Measurements from ENCODE around the gene TRMT10B. TPM values are rescaled to one million over a fixed set of nuclear protein-coding genes. Genes with fewer than 3 reads are reported as not detected.

TRMT10B gene
- total RNA-seq, 2 donors from 2014 or later, result 10.7 to 14.9 TPM

GRCh38 chr9:37775216-37775919 lies 21.8 kb downstream of the TRMT10B start:
- peak; percentile 20 for ATAC-seq (ENCODE audit: insufficient number of reproducible peaks, low FRiP score, low read depth)
- Histone ChIP-seq H3K27ac (no peak overlapping the region), H3K27me3 (replicated peaks; ENCODE audit: insufficient read depth) (no peaks in the 10 kb centered on the region), H3K4me1 (ENCODE audit: control insufficient read depth in 1 of 2, low read depth in 2 of 2) (no peaks in the 10 kb centered on the region), H3K9me3 (no peaks in the 10 kb centered on the region), H3K4me3 (no peak overlapping the region), H3K36me3 (peaks cover 38% of the 10 kb centered on the region)
- TF ChIP-seq CTCF (IDR thresholded peaks at IDR 0.05), result no peak
- no peak for DNase-seq (ENCODE audit: low spot score)

DNA sequence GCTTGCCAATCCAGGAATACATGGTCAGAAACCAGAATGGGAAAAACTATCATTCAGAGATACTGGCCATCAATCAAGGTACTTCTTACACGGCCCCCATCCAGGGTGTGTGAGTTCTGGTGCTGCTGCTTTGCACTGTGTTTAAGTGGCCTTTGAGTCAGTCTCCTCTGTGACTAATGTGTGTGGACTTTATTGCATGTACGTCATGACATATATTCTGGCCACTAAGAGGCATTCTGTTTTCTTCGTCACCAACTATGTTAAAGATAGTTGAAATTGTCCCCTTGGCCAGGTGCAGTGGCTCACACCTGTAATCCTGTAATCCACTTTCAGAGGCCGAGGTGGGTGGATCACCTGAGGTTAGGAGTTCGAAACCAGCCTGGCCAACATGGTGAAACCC lies 22.7 kb downstream of the TRMT10B start:
- DNase-seq (ENCODE audit: low spot score), result no peak
- no peak overlapping the region for H3K27ac ChIP-seq
- TF ChIP-seq CTCF (IDR thresholded peaks at IDR 0.05), result no peak
- H3K27me3 ChIP-seq (replicated peaks; ENCODE audit: insufficient read depth), result no peaks in the 10 kb centered on the region
- H3K4me3 ChIP-seq, result no peak overlapping the region
- no peak for ATAC-seq (ENCODE audit: insufficient number of reproducible peaks, low FRiP score, low read depth)
- peaks cover 46% of the 10 kb centered on the region for H3K36me3 ChIP-seq
- H3K9me3 ChIP-seq, result no peaks in the 10 kb centered on the region
- no peaks in the 10 kb centered on the region for H3K4me1 ChIP-seq (ENCODE audit: control insufficient read depth in 1 of 2, low read depth in 2 of 2)

- DNase-seq (ENCODE audit: low spot score), result no peak
- Histone ChIP-seq H3K9me3 (no peaks in the 10 kb centered on the region), H3K27me3 (replicated peaks; ENCODE audit: insufficient read depth) (no peaks in the 10 kb centered on the region), H3K4me1 (ENCODE audit: control insufficient read depth in 1 of 2, low read depth in 2 of 2) (peaks cover 0 to 5% of the 10 kb centered on the region in 2 donors), H3K27ac (no peak overlapping the region), H3K4me3 (no peak overlapping the region), H3K36me3 (peaks cover 48% of the 10 kb centered on the region)
- no peak for ATAC-seq (ENCODE audit: insufficient number of reproducible peaks, low FRiP score, low read depth)
- TF ChIP-seq CTCF (IDR thresholded peaks at IDR 0.05), result no peak
These were observed 24.9 kb downstream of the TRMT10B start for GRCh38 chr9:37778534-37778933.

DNA sequence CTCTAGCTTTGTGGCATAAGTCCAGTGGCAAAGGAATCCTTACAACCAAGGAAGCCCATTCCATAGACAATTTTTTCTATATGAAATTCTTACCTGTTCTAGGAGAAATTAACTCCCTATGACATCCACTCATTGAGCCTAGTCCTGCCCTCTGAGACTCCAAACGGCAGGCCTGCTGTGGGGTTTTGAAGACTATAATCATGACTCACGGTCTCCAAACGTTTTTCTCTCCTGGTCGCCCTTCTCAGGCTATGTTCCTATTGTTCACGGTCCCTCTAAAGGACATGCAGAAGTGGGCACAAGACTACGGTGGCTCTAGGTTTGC lies 30.6 kb downstream of the TRMT10B start:
- peak overlapping the region; percentile 96 for H3K4me3 ChIP-seq
- H3K27me3 ChIP-seq (replicated peaks; ENCODE audit: insufficient read depth), result no peaks in the 10 kb centered on the region
- peaks cover 4 to 19% of the 10 kb centered on the region in 2 donors for H3K4me1 ChIP-seq (ENCODE audit: control insufficient read depth in 1 of 2, low read depth in 2 of 2)
- no peak for DNase-seq (ENCODE audit: low spot score)
- H3K36me3 ChIP-seq, result peaks cover 24% of the 10 kb centered on the region
- peak overlapping the region; percentile 77 to 86 for H3K27ac ChIP-seq
- no peak for ATAC-seq (ENCODE audit: insufficient number of reproducible peaks, low FRiP score, low read depth)
- H3K9me3 ChIP-seq, result no peaks in the 10 kb centered on the region
- TF ChIP-seq CTCF (IDR thresholded peaks at IDR 0.05), result no peak

DNA sequence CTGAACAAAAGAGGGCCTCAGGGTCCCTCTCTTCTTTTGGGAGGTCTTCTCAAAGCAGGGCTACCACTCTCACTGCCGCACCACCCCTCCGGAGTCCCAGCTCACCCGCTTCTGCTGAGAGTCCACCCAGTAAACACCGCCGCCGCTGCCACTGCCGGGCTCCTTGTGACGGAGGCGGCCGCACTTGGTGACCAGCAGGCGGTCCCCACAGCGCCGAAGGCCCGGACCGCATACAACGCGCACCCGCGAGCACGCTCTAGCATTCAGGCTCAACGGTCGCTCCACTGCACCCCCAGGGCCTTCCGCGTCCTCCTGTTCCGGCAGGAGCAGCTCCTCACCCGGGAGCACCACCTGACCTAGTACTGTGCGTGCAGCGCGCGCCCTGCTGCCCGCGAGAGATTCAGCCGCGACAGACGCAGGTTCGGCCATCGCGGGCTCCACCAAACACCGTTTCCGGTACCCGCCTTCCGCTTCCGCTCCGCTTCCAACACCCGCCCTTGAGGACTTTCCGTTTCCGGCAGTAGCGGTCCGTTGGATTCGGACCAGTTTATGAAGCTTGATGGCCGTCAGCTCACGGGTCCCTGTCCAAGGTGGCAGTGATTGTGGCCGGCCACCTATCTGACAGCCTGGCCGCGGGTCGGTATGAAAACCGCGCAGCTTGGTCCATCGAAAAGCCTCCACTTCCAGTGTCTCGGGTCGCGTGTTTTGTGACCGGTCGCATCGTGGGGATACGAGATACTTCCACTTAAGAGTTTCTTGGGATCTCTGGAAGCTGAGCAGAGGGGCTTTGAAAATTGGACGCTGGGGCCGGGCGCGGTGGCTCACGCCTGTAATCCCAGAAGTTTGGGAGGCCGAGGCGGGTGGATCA lies 31.2 kb downstream of the TRMT10B start, which contains the start of gene EXOSC3:
Gene EXOSC3, minus strand, starts transcription at position 449 of the 868 bp plus-strand sequence. Its CDS starts 20 bp downstream, at position 429.
- peaks cover 19% of the 10 kb centered on the region for H3K36me3 ChIP-seq
- H3K27ac ChIP-seq, result peak within 1 kb of the TSS; percentile 77 to 86
- peak; percentile 16 for TF ChIP-seq CTCF (IDR thresholded peaks at IDR 0.05)
- DNase-seq (ENCODE audit: low spot score) (peak; percentile 58), ATAC-seq (ENCODE audit: insufficient number of reproducible peaks, low FRiP score, low read depth) (peak; percentile 81)
- H3K9me3 ChIP-seq, result no peaks in the 10 kb centered on the region
- peaks cover 4 to 19% of the 10 kb centered on the region in 2 donors for H3K4me1 ChIP-seq (ENCODE audit: control insufficient read depth in 1 of 2, low read depth in 2 of 2)
- H3K27me3 ChIP-seq (replicated peaks; ENCODE audit: insufficient read depth), result no peaks in the 10 kb centered on the region
- peak within 1 kb of the TSS; percentile 96 for H3K4me3 ChIP-seq

Data from thoracic aorta (tissue), 2 donors.